GM18909 (cell line): ENCODE measurements around the gene MFGE8.

Source experiments
- ATAC-seq: cut with Tn5 transposase; IDR thresholded peaks from one replicate; pipeline ENCODE4 v1.9.1; 2021; ENCODE audit warnings: mild to moderate bottlenecking; ENCODE audit not compliant: unreplicated experiment, poor library complexity

The MFGE8 gene

DNA sequence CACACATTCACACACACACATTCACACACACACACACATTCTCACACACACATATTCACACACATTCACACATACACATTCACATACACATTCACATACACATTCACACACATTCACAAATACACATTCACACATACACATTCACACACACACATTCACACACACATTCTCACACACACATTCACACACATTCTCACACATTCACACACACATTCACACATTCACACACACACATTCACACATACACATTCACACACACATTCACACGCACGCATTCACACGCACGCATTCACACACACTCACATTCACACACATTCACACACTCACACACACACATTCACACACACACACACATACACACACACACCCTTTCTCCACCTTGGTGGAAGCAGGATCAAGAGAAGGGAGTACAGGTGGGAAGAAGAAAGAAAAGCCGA is 12.2 kb downstream of the MFGE8 start:
- no peak for ATAC-seq

DNA sequence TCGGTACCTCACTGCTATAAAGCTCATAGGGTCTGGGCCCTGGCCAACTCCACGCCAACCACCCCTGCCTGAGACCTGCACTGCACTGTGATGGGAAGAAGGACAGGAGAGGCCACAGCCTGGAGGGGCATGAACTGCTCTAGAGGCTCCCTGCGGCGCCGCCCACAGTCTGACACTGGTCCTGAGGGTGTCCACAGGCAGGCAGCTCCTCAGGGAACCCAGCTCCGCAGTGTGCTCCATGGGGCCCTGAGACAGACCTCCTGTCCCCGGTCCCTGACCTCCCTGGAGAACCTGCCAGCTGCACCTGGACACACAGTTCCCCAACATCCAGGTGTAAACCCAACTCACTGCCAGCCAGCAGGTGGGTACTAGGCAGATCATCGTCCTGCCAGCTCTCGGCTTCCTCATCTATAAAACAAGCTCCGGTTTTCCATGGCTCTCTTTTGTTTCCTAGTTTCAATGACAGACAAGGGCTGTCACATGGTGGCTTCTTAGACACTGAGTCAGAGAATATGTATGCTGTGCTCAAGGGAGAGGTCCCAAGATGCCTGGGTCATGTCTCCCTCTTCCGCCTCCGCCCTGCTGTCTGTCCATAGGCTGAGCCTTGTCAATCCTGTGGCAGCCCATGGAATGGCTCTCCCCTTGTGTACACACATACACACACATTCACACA is 12.7 kb downstream of the MFGE8 start:
- ATAC-seq: no peak

DNA sequence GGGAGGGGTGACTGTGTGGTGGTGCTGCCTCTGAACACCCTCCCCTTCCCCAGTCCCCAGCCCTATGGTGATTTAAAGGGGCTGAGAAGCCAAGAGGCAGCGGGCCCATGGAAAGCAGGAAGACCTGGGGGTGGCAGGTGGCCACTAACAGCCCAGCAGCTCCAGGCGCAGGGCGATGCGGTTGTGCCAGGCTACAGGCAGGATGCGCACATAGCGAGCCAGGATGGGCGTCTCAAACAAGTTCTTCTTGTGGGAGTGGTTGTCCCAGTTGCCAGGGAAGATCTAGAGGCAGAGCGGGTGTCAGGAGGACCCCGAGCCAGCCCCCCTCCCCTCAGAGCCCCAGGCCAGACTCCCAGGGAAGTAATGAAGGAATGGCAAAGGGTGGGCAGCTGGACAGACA is 13.9 kb downstream of the MFGE8 start:
- no peak for ATAC-seq

DNA sequence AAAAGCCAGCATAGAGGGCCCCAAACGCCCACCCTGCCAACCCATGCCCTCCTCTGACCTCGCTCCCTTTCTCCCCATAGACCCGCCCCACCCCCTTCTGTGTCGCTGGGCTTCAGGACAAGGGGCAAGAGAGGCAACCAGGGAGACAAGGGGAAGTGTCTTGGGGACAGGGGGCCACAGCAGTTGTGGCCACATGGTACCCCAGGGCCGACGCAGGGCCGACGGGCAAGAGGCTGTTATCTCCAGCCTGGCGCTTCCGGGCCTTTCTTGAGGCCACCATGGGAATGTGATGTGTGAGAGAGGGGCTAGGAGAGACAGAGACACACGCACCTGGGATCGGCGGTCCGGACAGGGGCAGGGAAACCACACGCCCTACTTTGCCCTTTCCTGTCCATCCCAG is 14.4 kb downstream of the MFGE8 start:
- no peak for ATAC-seq

DNA sequence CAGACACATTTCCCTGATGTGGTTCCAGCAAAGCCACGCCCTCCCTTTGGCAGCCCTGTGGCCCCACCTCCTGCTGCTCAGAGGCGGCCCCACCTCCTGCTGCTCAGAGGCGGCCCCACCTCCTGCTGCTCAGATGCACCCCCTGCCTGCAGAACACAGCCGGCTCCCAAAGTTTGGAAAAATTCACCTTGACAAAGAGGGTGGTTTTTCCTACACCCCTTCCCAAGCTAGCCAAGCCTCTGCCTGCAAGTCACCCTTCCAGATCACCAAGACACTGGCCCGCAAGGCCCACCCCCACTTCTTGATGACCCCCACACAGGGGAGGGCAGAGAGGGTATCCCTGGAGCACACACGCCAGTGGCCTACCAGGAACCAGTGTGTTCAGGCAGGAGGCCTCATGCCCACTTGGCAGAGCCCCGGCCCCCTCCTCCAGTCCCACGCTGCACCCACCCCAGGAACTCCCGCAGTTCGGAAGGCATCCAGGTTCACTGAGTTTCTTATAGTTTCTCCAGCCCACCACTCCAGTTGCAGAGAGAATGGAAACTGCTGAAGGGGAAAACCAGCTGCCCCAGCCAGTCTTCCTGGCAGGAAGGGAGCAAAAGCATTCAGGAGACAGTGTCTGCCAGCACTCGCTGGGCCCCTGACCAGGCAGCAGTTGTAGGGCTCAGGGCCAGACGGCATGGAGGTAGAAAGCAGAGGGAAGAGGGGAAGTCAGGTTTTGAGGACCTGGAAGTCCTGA is 15.6 kb downstream of the MFGE8 start:
- ATAC-seq: no peak

DNA sequence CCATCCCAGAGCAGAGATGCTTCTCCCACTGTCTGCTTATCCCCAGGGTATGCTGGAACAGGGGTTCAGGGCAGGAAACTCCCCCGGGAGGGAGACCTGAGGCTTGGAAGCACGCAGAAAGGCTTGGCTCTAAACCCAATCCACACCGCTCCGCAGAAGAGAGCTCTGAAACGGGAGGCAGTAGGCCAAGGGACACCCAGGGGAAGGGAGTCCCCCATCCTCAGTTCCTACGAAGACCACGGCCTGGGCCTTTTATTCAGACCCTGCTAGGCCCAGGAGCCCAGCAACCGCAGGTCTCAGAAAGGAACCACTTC is 16.1 kb downstream of the MFGE8 start:
- no peak for ATAC-seq

DNA sequence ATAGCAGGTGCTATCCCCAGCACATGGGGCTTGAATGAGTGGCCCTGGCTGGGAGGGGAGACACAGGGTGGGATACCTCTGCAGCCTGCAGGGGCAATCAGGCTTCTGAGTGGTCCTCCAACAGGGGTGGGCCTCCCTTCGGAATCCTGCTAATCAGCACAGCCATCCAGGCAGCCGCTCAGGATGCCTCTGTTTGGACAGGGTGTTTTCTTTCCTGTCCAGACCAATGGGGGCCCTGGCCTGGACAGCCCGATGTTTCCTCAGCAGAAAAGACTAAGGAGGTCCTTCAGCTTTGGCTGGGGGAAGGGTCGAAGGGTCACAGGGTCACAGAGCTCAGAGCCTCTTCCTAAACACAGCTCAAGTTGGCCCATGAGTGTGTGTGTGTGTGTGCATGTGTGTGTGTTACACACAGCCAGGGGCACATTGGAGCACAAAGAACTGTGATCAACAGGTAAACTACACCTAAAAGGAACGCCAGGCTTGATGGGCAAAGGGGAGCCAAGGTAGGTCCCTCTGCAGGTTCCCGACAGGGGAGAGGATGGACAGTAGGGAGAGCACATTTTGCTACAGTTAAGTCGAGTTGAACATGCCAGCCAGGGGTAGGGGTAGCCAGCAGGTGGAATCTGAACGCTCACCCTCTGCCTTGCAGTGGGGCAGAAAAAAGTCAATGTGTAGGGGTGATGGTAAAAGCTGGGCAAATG is 16.7 kb downstream of the MFGE8 start:
- ATAC-seq: no peak

DNA sequence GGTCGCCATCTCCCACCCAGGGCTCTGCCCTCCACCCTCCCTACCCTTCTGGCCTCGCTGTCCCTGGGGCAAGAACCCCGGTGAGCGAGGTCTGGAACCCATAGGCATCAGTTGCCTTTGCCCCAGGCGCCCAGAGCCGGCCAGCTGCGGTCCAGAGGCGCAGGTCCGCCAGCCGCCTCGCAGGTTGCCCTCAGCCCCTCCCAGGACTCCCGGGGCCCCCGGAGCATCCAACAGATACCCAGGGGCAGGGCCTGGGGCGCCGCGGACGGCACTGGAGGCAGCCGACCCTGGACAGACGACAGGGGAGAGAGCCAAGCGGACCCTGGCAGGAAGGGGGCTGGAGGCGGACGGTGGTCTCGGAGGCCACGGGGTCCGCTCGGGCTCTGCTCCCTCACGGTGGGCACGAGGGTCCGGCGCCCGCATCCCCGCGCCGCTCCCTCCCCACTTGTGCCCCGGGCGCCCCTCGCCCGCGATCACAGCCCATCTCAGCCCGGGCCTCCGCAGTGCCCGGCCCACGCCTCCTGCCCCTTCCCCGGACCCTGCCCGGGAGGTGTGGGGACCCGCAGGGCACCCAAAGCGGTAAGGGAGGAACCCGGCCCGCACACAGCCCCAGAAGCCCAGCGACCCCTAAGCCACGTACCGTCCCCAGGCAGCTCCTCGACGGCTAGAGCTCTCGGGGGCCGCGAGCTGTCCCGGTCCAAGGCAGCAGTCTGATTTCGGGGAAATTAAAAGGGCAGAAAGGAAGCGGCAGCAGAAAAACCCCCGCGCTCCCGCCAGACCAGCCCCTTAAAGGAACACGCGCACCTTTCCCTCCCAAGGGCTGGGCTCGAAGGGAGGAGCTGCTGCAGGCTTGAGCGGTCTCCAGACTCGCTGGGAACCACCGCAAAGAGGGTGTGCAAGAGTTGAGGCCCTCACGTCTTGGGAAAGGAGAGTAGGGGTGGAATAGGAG is 18.1 kb downstream of the MFGE8 start, which contains the start of gene HAPLN3:
Gene HAPLN3 (minus strand): TSS at position 726 of the 949 bp plus-strand sequence. CDS start 8,246 bp downstream, outside the sequence.
- ATAC-seq: peak; percentile 49

DNA sequence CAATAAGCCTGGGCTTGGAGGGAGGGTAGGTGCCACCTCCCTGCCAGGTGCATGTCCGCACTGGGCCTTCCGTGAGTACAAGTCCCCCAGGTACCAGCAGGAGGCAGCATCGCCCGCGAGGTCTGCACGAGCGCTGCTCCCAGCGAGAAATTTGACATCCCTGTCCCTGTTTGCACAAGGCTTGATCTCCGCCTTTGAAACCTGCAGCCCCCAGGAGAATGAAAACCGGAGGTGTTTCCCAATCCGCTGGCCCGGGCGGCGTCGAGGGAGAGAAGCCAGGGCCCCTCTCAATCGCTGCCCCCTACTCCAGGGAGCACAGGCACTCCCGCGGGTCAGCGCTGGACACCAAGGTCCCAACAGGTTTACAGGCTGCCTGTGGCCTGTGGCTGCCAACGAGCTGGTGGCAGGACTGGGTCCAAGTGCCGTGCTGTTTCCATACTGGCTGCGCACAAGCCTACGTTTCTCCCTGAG is 18.8 kb downstream of the MFGE8 start:
- peak; percentile 55 for ATAC-seq

DNA sequence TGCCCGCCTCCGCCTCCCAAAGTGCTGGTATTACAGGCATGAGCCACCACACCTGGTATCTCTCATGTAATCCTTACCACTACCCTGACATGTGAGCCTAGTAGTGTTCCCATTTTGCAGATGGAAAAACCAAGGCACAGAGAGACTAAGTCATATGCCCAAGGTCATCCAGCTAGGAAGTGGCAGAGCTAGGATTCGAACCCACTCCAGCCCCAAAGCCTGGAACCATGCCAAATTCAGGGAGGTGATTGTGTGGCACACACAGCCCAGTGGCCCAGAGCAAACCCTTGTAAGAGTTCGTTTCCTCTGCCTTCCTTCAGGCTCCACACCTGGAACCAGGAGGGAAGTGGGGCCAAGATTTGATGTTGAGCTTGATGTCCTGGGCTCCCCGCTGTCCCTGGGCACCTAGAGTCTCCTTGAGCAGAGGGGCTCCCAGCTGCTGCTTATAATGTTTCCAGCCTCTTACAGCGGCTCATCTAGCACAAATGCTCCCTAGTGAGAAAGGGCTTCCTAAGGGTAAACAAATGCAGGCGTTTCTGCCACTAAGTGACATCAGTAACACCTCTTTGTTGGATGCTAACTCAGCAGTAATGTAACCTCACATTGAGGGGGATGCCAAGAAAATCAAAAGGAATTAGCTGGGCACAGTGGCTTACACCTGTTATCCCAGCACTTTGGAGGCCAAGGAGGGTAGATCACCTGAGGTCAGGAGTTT is 21.5 kb downstream of the MFGE8 start:
- ATAC-seq: no peak

DNA sequence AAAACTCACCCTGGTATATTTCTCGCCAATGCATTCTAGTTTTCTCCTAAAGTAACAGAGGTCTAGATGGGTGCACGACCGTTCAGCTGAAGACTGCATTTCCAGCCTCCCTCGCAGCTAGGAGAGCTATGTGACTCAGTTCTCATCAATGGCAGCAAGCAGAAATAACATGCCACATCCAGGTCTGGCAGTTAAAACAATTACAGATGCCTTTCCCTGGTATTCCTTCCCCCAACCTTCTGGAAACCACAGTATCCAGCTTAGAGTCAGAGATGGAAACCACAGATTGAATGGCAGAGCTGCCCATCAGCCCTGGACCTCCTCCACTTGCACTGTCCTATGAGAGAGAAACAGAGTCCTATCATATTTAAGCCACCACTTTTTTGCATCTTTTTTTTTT is 22.7 kb downstream of the MFGE8 start:
- ATAC-seq: no peak

DNA sequence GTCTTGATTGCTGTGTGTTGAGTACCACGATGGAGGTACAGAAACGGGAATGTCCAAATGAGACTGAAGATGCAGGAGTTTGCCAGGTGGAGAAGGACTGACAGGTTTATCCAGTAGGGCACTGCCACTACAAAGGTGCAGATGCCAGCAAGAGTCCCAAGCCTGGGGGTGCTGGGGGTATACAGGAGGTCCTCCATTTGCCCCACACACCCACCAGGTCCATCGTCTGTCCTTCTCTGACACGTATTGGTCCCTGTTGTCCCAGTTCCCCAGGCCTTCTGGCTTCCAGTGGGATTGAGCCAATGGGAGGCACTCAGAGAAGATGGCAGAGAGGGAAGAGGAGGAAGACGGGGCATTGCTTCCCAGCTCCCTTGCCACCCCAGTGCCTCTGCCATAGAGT is 24.5 kb downstream of the MFGE8 start:
- ATAC-seq: no peak

DNA sequence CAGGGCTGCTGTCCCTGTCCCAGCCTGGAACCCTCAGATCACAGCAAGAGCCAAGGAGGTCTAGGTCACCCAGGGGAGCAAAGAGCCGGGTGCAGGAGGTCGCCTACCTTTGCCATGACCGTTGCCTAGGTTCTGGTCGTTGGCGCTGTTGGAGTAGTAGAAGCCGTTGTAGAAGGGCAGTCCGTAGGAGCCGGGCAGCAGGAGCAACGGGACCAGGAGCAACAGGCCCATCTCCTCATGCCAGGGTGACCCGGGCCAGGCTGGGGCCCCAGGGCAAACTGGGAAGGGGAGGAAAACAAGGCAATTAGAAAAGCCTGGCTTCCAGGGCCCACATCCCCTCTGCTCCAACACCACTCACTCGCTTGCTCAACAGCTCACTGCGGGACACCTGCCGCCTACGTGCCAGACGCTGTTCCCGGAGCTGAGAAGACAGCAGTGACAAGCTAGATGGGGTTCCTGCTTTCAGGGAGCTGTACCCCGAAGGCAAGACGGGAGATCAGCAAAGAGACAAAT is 26.1 kb downstream of the MFGE8 start:
- no peak for ATAC-seq

DNA sequence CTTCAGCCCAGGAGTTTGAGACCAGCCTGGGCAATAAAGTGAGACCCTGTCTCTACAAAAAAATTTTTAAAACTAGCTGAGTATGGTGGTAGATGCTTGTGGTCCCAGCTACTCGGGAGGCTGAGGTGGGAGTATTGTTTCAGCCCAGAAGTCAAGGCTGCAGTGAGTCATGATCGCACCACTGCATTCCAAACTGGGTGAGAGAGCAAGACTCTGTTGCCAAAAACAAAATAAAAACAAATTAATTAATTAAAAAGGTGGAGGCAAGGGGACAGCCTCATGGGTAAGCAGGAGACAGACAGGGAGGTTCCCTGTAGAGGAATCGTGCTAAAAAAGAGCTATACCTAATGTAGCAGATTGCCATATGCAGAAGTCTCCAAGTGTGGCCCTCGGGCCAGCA is 30.4 kb downstream of the MFGE8 start:
- no peak for ATAC-seq

DNA sequence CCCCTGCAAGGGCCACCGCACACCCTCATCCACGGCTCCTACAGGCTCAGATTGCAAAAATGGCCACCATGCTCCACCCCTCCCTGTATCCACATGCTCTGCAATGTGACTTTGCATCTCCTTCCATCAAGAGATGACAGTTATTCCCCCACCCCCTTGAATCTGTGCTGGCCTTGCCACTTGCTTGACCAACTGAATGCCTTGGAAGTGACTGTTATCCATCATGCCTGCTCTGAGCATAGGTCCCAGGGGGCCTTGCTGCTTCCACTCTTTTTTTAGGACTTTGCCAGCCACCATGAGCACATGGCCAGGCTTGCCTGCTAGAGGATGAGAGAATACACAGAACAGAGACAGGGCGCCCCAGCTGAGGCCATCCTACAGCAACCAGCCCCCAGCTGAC is 31.4 kb downstream of the MFGE8 start:
- no peak for ATAC-seq

DNA sequence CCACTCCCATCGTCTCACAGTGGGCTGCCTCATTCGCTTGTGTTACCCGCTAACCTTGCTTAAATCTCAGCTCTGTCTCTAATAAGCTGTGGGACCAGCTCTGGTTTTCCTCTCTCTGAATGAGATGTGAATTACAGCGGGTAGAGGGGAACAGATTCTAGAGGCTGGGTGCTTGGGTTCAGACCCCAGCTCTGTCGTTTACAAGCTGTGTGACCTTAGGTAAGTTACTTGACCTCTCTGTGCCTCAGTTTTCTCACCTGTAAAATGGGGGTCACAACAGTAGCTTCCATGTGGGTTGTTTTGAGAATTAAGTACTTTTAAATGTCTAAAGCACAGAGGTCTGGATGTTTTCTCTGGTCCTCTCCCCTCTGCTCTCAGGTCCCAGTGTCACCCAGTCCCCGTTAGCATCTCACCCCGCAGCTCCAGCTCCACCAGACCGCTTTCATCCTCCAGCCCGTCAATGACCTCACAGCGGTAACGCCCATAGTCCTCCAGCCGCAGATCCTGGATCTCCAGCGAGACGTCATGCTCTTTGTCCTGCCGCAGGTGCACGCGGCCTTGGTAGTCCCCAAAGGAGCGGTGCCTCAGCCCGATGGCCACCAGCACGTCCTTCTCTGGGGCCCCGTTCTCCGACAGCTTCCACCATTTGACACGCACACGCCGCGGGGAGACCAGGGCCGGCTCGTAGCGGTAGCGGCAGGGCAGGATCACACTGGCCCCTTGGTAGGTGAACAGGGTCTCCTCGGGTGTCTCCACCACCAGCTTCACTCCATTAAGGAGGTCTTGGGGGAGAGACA is 32.0 kb downstream of the MFGE8 start:
- no peak for ATAC-seq

DNA sequence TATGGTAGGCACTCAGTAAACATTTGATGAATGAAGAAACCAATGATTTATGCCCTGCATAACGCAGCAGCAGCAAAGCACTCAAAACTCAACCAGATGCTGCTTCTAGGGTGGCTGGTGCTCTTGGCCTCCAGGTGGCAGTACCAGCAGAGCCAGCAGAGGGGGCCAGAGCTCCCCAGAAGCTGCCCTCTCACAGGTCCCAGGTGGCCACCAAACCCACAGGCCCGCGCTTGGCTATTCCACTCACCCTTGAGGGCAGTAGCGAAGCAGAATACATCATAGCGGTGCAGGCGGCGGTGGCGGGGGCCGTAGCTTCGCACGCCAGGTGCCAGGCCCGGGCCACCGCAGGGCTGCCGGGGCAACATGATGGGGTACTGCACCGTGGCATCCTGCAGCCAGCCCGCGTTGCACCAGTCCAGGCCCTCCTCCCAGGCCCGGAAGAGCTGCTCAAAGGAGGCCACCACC is 34.4 kb downstream of the MFGE8 start:
- ATAC-seq: no peak

DNA sequence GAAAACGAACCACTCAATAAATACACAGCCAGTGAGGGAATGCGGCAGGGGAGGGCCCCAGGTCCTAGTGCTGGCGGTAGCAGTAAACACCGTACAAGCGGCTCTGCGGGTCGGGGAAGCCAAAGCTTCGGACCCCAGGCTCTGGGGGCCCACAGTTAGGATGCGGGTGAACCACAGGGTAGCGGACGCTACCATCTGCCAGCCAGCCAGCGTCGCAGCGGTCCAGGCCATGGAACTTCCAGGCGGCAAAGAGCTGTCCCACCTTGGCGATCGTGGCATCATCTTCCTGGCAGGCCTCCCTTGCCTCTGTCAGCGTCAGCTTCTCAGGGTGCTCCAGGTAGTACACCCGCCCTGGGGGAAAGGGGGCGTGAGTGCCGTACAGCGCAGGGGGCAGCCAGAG is 35.3 kb downstream of the MFGE8 start:
- ATAC-seq: no peak

DNA sequence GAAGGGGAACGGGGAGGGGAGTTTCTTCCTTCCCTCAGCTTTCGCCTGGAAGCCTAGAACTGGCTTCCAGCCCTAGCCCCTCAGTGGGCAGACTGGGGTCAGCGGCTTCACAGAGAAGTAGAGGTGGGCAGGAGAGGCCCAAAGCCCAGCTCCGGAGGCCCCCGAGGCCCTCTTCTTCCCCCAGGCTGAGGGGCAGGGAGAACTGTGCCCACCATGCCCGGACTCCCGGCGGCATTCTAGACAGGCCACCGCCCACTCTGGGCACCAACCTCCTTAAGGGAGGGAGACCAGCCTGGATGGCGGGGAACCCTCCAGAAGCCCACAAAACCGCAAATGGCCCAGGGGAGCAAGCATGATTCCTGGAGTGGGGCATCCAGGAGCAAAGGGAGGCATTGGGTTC is 35.8 kb downstream of the MFGE8 start:
- no peak for ATAC-seq
